GM21576 (cell line): ENCODE data around the gene RPS25.
"Not testable (repeated sequence)": the region's sequence is repeated elsewhere in the genome, so short reads cannot be mapped to it uniquely, and the experiment has no call there.

Experiments used
- ATAC-seq: cut with Tn5 transposase; IDR thresholded peaks from one replicate; pipeline ENCODE4 v1.9.1; 2021; ENCODE audit warnings: mild to moderate bottlenecking, moderate library complexity; ENCODE audit not compliant: unreplicated experiment

Gene RPS25

GRCh38 chr11:119017377-119017776 lies 766 bp downstream of the RPS25 start:
- not testable (repeated sequence) for ATAC-seq

- ATAC-seq, result no peak
These were observed 1.7 kb downstream of the RPS25 start for GRCh38 chr11:119016216-119017009.

- ATAC-seq, result no peak
These were observed 3.0 kb downstream of the RPS25 start for GRCh38 chr11:119015054-119015611.

- no peak for ATAC-seq
These were observed 3.8 kb downstream of the RPS25 start for GRCh38 chr11:119014209-119014924.

- ATAC-seq, result no peak
These were observed 5.4 kb downstream of the RPS25 start for GRCh38 chr11:119012629-119013170.

- no peak for ATAC-seq
These were observed 6.6 kb downstream of the RPS25 start for GRCh38 chr11:119011476-119012053.

GRCh38 chr11:119006656-119007055 lies 11.5 kb downstream of the RPS25 start:
- ATAC-seq, result no peak

- ATAC-seq, result no peak
These were observed 17.2 kb downstream of the RPS25 start for GRCh38 chr11:119000906-119001305.

GRCh38 chr11:118998822-118999221 lies 19.3 kb downstream of the RPS25 start:
- no peak for ATAC-seq

GRCh38 chr11:118998388-118998717 lies 19.8 kb downstream of the RPS25 start:
- peak; percentile 17 for ATAC-seq

- peak; percentile 90 for ATAC-seq
These were observed 20.3 kb downstream of the RPS25 start, which contains the start of gene CENATAC for GRCh38 chr11:118997627-118998387. CENATAC (plus strand) TSS chr11:118998138; CDS start chr11:118998198, 60 bp downstream.

GRCh38 chr11:118996926-118997626 lies 21.1 kb downstream of the RPS25 start:
- peak; percentile 11 for ATAC-seq

- ATAC-seq, result not testable (repeated sequence)
These were observed 26.6 kb downstream of the RPS25 start for GRCh38 chr11:118991486-118992038.

- no peak for ATAC-seq
These were observed 29.9 kb downstream of the RPS25 start for GRCh38 chr11:118988280-118988679.

- no peak for ATAC-seq
These were observed 33.3 kb downstream of the RPS25 start for GRCh38 chr11:118984825-118985224.

- not testable (repeated sequence) for ATAC-seq
These were observed 33.8 kb downstream of the RPS25 start for GRCh38 chr11:118984337-118984736.

- ATAC-seq, result no peak
These were observed 37.8 kb downstream of the RPS25 start for GRCh38 chr11:118980191-118980881.

- ATAC-seq, result no peak
These were observed 38.7 kb downstream of the RPS25 start for GRCh38 chr11:118979434-118979833.
